Measurements from ENCODE around the gene CTSO. TPM values are rescaled to one million over a fixed set of nuclear protein-coding genes. Genes with fewer than 3 reads are reported as not detected.
"Not testable (repeated sequence)": the region's sequence is repeated elsewhere in the genome, so short reads cannot be mapped to it uniquely, and the experiment has no call there.

The CTSO gene
- total RNA-seq, 1 donor from 2014 or later = 4.3 TPM

DNA sequence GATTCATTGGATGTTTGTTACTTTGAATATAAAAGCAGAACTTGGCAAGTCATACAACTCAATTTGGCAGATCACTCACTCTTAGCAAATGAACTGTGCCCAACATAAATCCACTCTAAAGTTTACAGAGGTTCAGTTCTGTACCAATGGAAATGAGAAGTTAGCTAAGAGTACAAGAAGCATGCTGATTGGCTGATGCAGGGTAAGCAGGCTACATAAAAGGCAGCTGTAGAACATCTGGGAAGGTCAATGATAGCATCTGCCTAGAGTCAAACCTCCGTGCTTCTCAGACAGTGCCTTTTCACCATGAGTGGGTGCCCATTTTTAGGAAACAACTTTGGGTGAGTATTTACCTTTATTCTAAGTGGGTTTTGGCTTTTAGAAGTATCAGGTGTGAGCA lies 50.2 kb downstream of the CTSO start, which contains the start of gene TDO2:
Gene TDO2, plus strand, starts transcription at position 244 of the 400 bp plus-strand sequence. Its CDS starts 63 bp downstream, at position 307.
- peaks cover 4% of the 10 kb centered on the region for H3K9me3 Mint-ChIP-seq
- no peak within 1 kb of the TSS for H3K4me3 Mint-ChIP-seq
- H3K27ac Mint-ChIP-seq = no peak within 1 kb of the TSS

DNA sequence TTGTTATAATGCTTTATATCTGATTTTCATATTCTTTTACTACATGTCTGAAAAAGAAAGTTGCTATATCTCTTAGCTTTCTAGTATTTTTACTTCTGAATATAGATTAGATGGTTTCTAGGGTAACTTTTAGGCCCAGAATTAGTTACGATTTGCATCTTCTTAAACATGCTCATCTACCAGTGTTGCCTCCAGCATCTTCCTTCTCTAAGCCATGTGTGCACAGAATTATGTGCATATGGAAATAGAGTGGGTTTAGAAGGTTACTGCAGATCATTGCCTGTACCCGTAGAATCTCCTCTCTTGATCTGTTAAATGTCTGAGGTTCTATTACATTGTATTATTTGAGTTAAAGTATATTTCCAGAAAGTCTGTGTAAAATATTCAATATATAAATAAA lies 52.7 kb downstream of the CTSO start:
- Mint-ChIP-seq H3K4me3 (no peak overlapping the region), H3K4me1 (ENCODE audit: unreplicated experiment) (peaks cover 18% of the 10 kb centered on the region), H3K27me3 (no peaks in the 10 kb centered on the region), H3K36me3 (peaks cover 7% of the 10 kb centered on the region), H3K27ac (no peak overlapping the region), H3K9me3 (peaks cover 11% of the 10 kb centered on the region)
- DNase-seq (ENCODE audit: extremely low spot score, unreplicated experiment) = no peak
- TF ChIP-seq, protein P1, sequence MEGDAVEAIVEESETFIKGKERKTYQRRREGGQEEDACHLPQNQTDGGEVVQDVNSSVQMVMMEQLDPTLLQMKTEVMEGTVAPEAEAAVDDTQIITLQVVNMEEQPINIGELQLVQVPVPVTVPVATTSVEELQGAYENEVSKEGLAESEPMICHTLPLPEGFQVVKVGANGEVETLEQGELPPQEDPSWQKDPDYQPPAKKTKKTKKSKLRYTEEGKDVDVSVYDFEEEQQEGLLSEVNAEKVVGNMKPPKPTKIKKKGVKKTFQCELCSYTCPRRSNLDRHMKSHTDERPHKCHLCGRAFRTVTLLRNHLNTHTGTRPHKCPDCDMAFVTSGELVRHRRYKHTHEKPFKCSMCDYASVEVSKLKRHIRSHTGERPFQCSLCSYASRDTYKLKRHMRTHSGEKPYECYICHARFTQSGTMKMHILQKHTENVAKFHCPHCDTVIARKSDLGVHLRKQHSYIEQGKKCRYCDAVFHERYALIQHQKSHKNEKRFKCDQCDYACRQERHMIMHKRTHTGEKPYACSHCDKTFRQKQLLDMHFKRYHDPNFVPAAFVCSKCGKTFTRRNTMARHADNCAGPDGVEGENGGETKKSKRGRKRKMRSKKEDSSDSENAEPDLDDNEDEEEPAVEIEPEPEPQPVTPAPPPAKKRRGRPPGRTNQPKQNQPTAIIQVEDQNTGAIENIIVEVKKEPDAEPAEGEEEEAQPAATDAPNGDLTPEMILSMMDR (conservative IDR thresholded peaks at IDR 0.05) = no peak

More for the DNA sequence above, 50.2 kb downstream of the CTSO start, which contains the start of gene TDO2:
- peaks cover 28% of the 10 kb centered on the region for H3K4me1 Mint-ChIP-seq (ENCODE audit: unreplicated experiment)
- TF ChIP-seq, protein P1 (conservative IDR thresholded peaks at IDR 0.05) = no peak
- H3K27me3 Mint-ChIP-seq = no peaks in the 10 kb centered on the region
- DNase-seq (ENCODE audit: extremely low spot score, unreplicated experiment) = no peak
- H3K36me3 Mint-ChIP-seq = no peaks in the 10 kb centered on the region

DNA sequence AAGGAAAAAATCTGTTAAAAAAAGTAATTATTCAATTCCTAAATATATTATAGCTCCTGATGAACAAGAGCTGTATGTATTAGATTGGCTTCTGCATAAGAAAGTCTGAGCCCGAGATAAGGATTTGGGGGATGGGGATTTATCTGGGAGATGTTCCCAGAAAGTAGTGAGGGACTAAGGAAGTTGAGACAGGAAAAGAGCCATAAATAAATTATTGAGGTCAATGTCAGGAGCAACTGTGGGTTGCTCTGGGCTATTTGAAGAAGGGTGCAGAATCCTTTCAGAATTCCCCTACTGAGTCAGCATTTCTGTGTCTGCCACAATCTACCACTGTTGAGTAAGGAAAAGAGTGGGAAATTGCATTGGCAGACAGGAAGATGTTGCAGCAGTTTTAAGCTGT lies 53.3 kb downstream of the CTSO start:
- no peaks in the 10 kb centered on the region for H3K27me3 Mint-ChIP-seq
- peaks cover 18% of the 10 kb centered on the region for H3K4me1 Mint-ChIP-seq (ENCODE audit: unreplicated experiment)
- DNase-seq (ENCODE audit: extremely low spot score, unreplicated experiment) = no peak
- H3K36me3 Mint-ChIP-seq = peaks cover 7% of the 10 kb centered on the region
- H3K4me3 Mint-ChIP-seq = no peak overlapping the region
- TF ChIP-seq, protein P1 (conservative IDR thresholded peaks at IDR 0.05) = no peak
- peaks cover 11% of the 10 kb centered on the region for H3K9me3 Mint-ChIP-seq
- no peak overlapping the region for H3K27ac Mint-ChIP-seq

DNA sequence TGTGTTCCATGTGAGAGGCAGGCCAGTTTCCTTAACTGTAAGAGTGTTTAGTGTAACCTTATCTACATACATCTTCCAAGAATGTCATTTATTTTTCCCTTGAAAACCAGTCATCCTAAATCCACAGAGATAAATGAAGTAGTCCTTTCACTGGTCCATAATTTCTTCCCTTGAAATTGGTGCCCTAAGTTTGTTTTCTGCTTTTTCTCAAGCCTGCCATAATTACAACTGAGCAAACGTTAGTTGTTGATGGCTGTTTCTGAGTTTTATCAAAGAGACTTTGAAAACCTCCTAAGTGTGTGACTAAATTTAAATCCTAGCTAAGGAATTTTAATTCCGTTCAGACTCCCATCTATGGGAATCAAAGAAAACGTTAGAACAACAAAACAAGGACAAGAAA lies 53.8 kb downstream of the CTSO start:
- no peak overlapping the region for H3K27ac Mint-ChIP-seq
- DNase-seq (ENCODE audit: extremely low spot score, unreplicated experiment) = no peak
- no peaks in the 10 kb centered on the region for H3K27me3 Mint-ChIP-seq
- peak overlapping the region; percentile 20 for H3K4me3 Mint-ChIP-seq
- H3K36me3 Mint-ChIP-seq = peaks cover 7% of the 10 kb centered on the region
- H3K4me1 Mint-ChIP-seq (ENCODE audit: unreplicated experiment) = peaks cover 18% of the 10 kb centered on the region
- TF ChIP-seq, protein P1 (conservative IDR thresholded peaks at IDR 0.05) = no peak
- H3K9me3 Mint-ChIP-seq = peaks cover 11% of the 10 kb centered on the region

DNA sequence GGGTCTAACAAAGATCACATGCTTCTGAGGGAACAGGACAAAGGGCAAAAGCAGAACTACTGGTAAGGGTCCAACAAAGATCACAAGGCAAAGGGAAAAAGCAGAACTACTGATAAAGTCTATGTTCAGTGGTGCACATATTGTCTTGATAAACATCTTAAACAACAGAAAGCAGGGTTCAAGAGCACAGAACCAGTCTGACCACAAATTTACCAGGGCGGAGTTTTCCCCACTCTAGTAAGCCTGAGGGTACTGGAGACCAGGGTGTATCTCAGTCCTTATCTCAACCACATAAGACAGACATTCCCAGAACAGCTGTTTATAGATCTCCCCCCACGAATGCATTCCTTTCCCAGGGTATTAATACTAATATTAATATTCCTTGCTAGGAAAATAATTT lies 55.3 kb downstream of the CTSO start:
- not testable (repeated sequence) for H3K27ac Mint-ChIP-seq; H3K4me3 Mint-ChIP-seq; H3K27me3 Mint-ChIP-seq; DNase-seq (ENCODE audit: extremely low spot score, unreplicated experiment); H3K36me3 Mint-ChIP-seq
- Mint-ChIP-seq H3K9me3 (peaks cover 11% of the 10 kb centered on the region), H3K4me1 (ENCODE audit: unreplicated experiment) (peaks cover 18% of the 10 kb centered on the region)

DNA sequence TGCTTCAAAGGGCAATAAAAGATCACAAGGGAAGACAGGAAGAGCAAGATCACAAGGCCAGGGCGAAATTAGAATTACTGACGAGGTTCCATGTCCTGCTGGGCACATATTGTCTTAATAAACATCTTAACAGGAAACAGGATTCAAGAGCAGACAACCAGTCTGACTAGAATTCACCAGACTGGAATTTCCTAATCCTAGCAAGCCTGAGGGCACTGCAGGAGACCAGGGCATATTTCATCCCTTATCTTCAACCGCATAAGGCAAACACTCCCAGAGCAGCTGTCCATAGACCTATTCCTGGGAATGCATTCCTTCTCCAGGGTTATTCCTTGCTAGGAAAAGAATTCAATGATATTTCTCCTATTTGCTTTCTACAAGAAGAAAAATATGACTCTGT lies 62.6 kb downstream of the CTSO start:
- H3K36me3 Mint-ChIP-seq = peaks cover 3% of the 10 kb centered on the region
- no peaks in the 10 kb centered on the region for H3K27me3 Mint-ChIP-seq
- peaks cover 10% of the 10 kb centered on the region for H3K9me3 Mint-ChIP-seq
- TF ChIP-seq, protein P1 (conservative IDR thresholded peaks at IDR 0.05) = no peak
- no peak for DNase-seq (ENCODE audit: extremely low spot score, unreplicated experiment)
- H3K27ac Mint-ChIP-seq = no peak overlapping the region
- H3K4me3 Mint-ChIP-seq = no peak overlapping the region
- H3K4me1 Mint-ChIP-seq (ENCODE audit: unreplicated experiment) = no peaks in the 10 kb centered on the region
